ENCODE data around the gene ALDH4A1.

DNA sequence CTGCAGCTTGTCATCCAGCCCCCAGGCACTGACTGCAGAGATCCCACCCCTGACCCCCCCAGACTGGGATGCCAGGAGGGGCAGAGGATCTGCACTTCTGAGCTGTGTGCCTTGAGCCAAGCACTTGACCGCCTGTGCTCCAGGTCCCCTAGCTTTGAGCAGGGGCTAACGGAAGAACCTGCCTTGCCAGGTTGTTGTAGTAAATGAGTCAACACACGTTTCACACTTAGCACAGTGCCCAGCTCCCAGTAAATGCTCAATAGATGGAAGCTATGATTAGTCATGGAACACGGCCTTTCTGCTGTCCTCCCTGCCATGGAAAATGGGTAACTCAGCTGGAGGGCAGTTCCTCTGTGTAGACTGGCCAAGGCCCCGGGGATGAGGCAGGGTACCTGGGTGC, 30.0 kb upstream of the ALDH4A1 start:
- no peak for TF ChIP-seq NELFE (IDR thresholded peaks at IDR 0.05; ENCODE audit: insufficient read depth, insufficient read length)
- no peak for TF ChIP-seq ZBTB8A (IDR thresholded peaks at IDR 0.05; ENCODE audit: partially characterized antibody)
